HG02763 (cell line): Measurements from ENCODE around the gene RNF212.

ENCODE experiments used
- ATAC-seq: cut with Tn5 transposase; IDR thresholded peaks from one replicate; pipeline ENCODE4 v1.9.1; 2021; ENCODE audit warnings: mild to moderate bottlenecking, moderate library complexity; ENCODE audit not compliant: unreplicated experiment

RNF212 gene

GRCh38 chr4:1090465-1091440, 22.6 kb downstream of the RNF212 start:
- no peak for ATAC-seq

GRCh38 chr4:1090036-1090435, 23.3 kb downstream of the RNF212 start:
- no peak for ATAC-seq

- ATAC-seq = no peak
Measured at GRCh38 chr4:1087371-1087770, 26.0 kb downstream of the RNF212 start.

- ATAC-seq = no peak
Measured at GRCh38 chr4:1086011-1086410, 27.4 kb downstream of the RNF212 start.

- no peak for ATAC-seq
Measured at GRCh38 chr4:1085404-1085799, 28.0 kb downstream of the RNF212 start.

- no peak for ATAC-seq
Measured at GRCh38 chr4:1084796-1085403, 28.5 kb downstream of the RNF212 start.

GRCh38 chr4:1084394-1084793, 29.0 kb downstream of the RNF212 start:
- ATAC-seq = no peak

- ATAC-seq = no peak
Measured at GRCh38 chr4:1082215-1083182, 30.9 kb downstream of the RNF212 start.

- ATAC-seq = no peak
Measured at GRCh38 chr4:1081689-1082040, 31.7 kb downstream of the RNF212 start.

- ATAC-seq = no peak
Measured at GRCh38 chr4:1080961-1081688, 32.2 kb downstream of the RNF212 start.

GRCh38 chr4:1080432-1080831, 32.9 kb downstream of the RNF212 start:
- no peak for ATAC-seq

GRCh38 chr4:1079711-1080265, 33.6 kb downstream of the RNF212 start:
- ATAC-seq = no peak

- no peak for ATAC-seq
Measured at GRCh38 chr4:1078490-1078889, 34.9 kb downstream of the RNF212 start.

- no peak for ATAC-seq
Measured at GRCh38 chr4:1077711-1078477, 35.5 kb downstream of the RNF212 start.

- ATAC-seq = no peak
Measured at GRCh38 chr4:1075809-1076699, 37.3 kb downstream of the RNF212 start.

- no peak for ATAC-seq
Measured at GRCh38 chr4:1075225-1075624, 38.1 kb downstream of the RNF212 start.

GRCh38 chr4:1074077-1074476, 39.3 kb downstream of the RNF212 start:
- no peak for ATAC-seq

- no peak for ATAC-seq
Measured at GRCh38 chr4:1072830-1073446, 40.4 kb downstream of the RNF212 start.
